H1 (cell line): Measurements from ENCODE around the gene BTBD18. TPM values are rescaled to one million over a fixed set of nuclear protein-coding genes. Genes with fewer than 3 reads are reported as not detected.

ENCODE experiments used
- CTCF ChIA-PET: fragments of 300-600 bp; sonication (Branson Sonifier 250); formaldehyde crosslinking; loops from one replicate; lab custom pipeline; 2021; ENCODE audit not compliant: partially characterized antibody; lab: Charles Lee
- POLR2A ChIA-PET: fragments of 300-600 bp; sonication (Branson Sonifier 250); formaldehyde crosslinking; loops from one replicate; lab custom pipeline; 2021; ENCODE audit warnings: inconsistent platforms; ENCODE audit not compliant: partially characterized antibody; lab: Charles Lee
- DNase-seq, 2 experiments: peaks; one replicate each; pipeline versions ENCODE4 v3.0.0 to v3.0.0-alpha.2; 2010 to 2022; ENCODE audit warnings: low spot score in 2 of 2, low read depth in 1 of 2, mixed read lengths in 1 of 2
- FAIRE-seq: peaks from 2 replicates; lab custom pipeline; 2011; peaks lifted over from hg19 to GRCh38; lab: Jason Lieb, UNC
- H2AFZ ChIP-seq: 2 replicates; pipeline ENCODE4 v1.8.1; 2012; ENCODE audit warnings: low read length, inconsistent platforms
- H2AK5ac ChIP-seq: 2 replicates; pipeline ENCODE4 v1.6.1; 2013; ENCODE audit warnings: low read depth, low read length
- H2BK120ac ChIP-seq: replicated peaks from 2 replicates; pipeline ENCODE3; 2013; ENCODE audit warnings: low read depth, low read length, inconsistent platforms
- H2BK12ac ChIP-seq: 2 replicates; pipeline ENCODE4 v1.6.1; 2013; ENCODE audit warnings: low read depth, low read length
- H2BK15ac ChIP-seq: 2 replicates; pipeline ENCODE4 v1.6.1; 2013; ENCODE audit warnings: low read length
- H2BK20ac ChIP-seq: 2 replicates; pipeline ENCODE4 v1.6.1; 2013; ENCODE audit warnings: low read length
- H2BK5ac ChIP-seq: 2 replicates; pipeline ENCODE4 v1.6.1; 2013; ENCODE audit warnings: low read depth, low read length
- H3K14ac ChIP-seq: 2 replicates; pipeline ENCODE4 v1.6.1; 2013; ENCODE audit warnings: inconsistent platforms; ENCODE audit not compliant: insufficient read length
- H3K18ac ChIP-seq: 2 replicates; pipeline ENCODE4 v1.6.1; 2013; ENCODE audit warnings: low read length; ENCODE audit errors: extremely low read depth
- H3K23ac ChIP-seq: 2 replicates; pipeline ENCODE4 v1.6.1; 2013; ENCODE audit warnings: inconsistent platforms; ENCODE audit not compliant: insufficient read length
- H3K23me2 ChIP-seq: 2 replicates; pipeline ENCODE4 v1.6.1; 2013; ENCODE audit warnings: low read depth, low read length
- H3K27ac ChIP-seq: 2 replicates; pipeline ENCODE4 v1.6.1; 2011; ENCODE audit warnings: low read depth, low read length, inconsistent platforms
- H3K27me3 ChIP-seq, 4 experiments: replicated peaks in 1 of 4; 1 replicate in 1 of 4; 2 replicates in 3 of 4; pipeline versions ENCODE4 v1.6.1 to v1.8.1; 2011 to 2013; ENCODE audit warnings: low read length in 3 of 4, mild to moderate bottlenecking in 3 of 4, inconsistent platforms in 2 of 4, mixed read lengths in 2 of 4, moderate library complexity in 1 of 4; ENCODE audit not compliant: control insufficient read depth in 3 of 4, insufficient read depth in 3 of 4; ENCODE audit errors: extremely low read depth in 1 of 4
- H3K36me3 ChIP-seq, 4 experiments: 2 replicates each; pipeline versions ENCODE4 v1.6.1 to v1.8.1; 2011 to 2013; ENCODE audit warnings: mild to moderate bottlenecking in 4 of 4, low read length in 3 of 4, moderate library complexity in 2 of 4, control low read depth in 1 of 4, inconsistent platforms in 1 of 4; ENCODE audit not compliant: insufficient read depth in 4 of 4, control insufficient read depth in 2 of 4
- H3K4ac ChIP-seq: replicated peaks from 2 replicates; pipeline ENCODE3; 2013; ENCODE audit warnings: low read length, low read depth, mixed read lengths, inconsistent platforms; ENCODE audit not compliant: insufficient read length
- H3K4me1 ChIP-seq, 4 experiments: replicated peaks in 1 of 4; 1 replicate in 1 of 4; 2 replicates in 3 of 4; pipeline versions ENCODE4 v1.6.1 to v1.8.1; 2011 to 2013; ENCODE audit warnings: low read length in 3 of 4, inconsistent platforms in 2 of 4, mixed read lengths in 1 of 4; ENCODE audit not compliant: insufficient read depth in 4 of 4, control insufficient read depth in 3 of 4
- H3K4me2 ChIP-seq, 2 experiments: 2 replicates each; pipeline versions ENCODE4 v1.6.1 to v1.8.1; 2011 to 2013; ENCODE audit warnings: low read depth in 2 of 2, low read length in 2 of 2, control low read depth in 1 of 2, inconsistent platforms in 1 of 2, mild to moderate bottlenecking in 1 of 2; ENCODE audit not compliant: insufficient read depth in 1 of 2
- H3K4me3 ChIP-seq, 4 experiments: fragments of 200-600, 300-600 bp in 1 of 4; sonication (generic), shearing (Covaris generic), sonication (Bioruptor Twin) in 1 of 4; 2 replicates each; pipeline versions ENCODE4 v1.5.1 to v1.8.1; 2011 to 2016; ENCODE audit warnings: low read length in 4 of 4, low read depth in 3 of 4, control low read depth in 2 of 4, inconsistent platforms in 2 of 4, mild to moderate bottlenecking in 2 of 4, mixed read lengths in 1 of 4, moderate library complexity in 1 of 4; ENCODE audit not compliant: insufficient read depth in 2 of 4; ENCODE audit errors: extremely low read depth in 1 of 4
- H3K56ac ChIP-seq: replicated peaks from 2 replicates; pipeline ENCODE3; 2013; ENCODE audit warnings: low read depth, mild to moderate bottlenecking, mixed read lengths, low read length, inconsistent platforms; ENCODE audit not compliant: insufficient read length
- H3K79me1 ChIP-seq: 2 replicates; pipeline ENCODE4 v1.6.1; 2013; ENCODE audit warnings: low read depth, low read length, control low read depth
- H3K79me2 ChIP-seq, 2 experiments: 2 replicates each; pipeline versions ENCODE4 v1.6.1 to v1.8.1; 2012 to 2013; ENCODE audit warnings: low read length in 2 of 2, mild to moderate bottlenecking in 2 of 2, inconsistent platforms in 1 of 2; ENCODE audit not compliant: insufficient read depth in 2 of 2, control insufficient read depth in 1 of 2
- H3K9ac ChIP-seq, 4 experiments: replicated peaks in 1 of 4; 1 replicate in 1 of 4; 2 replicates in 3 of 4; pipeline versions ENCODE4 v1.6.1 to v1.8.1; 2011 to 2013; ENCODE audit warnings: low read depth in 3 of 4, low read length in 3 of 4, control low read depth in 2 of 4, mild to moderate bottlenecking in 2 of 4, moderate library complexity in 2 of 4, inconsistent platforms in 1 of 4; ENCODE audit errors: extremely low read depth in 1 of 4
- H3K9me3 ChIP-seq, 2 experiments: 2 replicates each; pipeline versions ENCODE4 v1.6.1 to v1.8.1; 2012 to 2013; ENCODE audit warnings: mild to moderate bottlenecking in 2 of 2, moderate library complexity in 2 of 2, control low read depth in 1 of 2, inconsistent platforms in 1 of 2, low read depth in 1 of 2, low read length in 1 of 2, mixed read lengths in 1 of 2; ENCODE audit not compliant: insufficient read depth in 2 of 2
- H4K20me1 ChIP-seq, 2 experiments: replicated peaks in 1 of 2; 2 replicates each; pipeline versions ENCODE3 to v1.8.1; 2011 to 2013; ENCODE audit warnings: inconsistent platforms in 2 of 2, low read length in 2 of 2, mild to moderate bottlenecking in 1 of 2; ENCODE audit not compliant: insufficient read depth in 2 of 2, control insufficient read depth in 1 of 2
- H4K5ac ChIP-seq: 2 replicates; pipeline ENCODE4 v1.6.1; 2013; ENCODE audit warnings: low read length, low read depth, mixed read lengths, inconsistent platforms; ENCODE audit not compliant: insufficient read length
- H4K8ac ChIP-seq: 2 replicates; pipeline ENCODE4 v1.8.0; 2013; ENCODE audit warnings: mild to moderate bottlenecking, moderate library complexity, low read length, inconsistent platforms; ENCODE audit not compliant: insufficient read depth; ENCODE audit errors: extremely low read depth
- H4K91ac ChIP-seq: replicated peaks from 2 replicates; pipeline ENCODE3; 2013; ENCODE audit warnings: low read length, mixed read lengths, inconsistent platforms; ENCODE audit not compliant: insufficient read length
- SIX5 ChIP-seq: IDR thresholded peaks from 2 replicates; pipeline ENCODE4 v1.6.1; 2011; ENCODE audit warnings: mild to moderate bottlenecking, low read depth, low read length
- WGBS, 2 experiments: shearing (Covaris generic) in 1 of 2; methylation state at CpG; one replicate each; pipeline versions ENCODE4 v1.1.6 to v1.1.7; 2013 to 2015; ENCODE audit warnings: low lambda C conversion rate in 2 of 2, mixed read lengths in 2 of 2, inconsistent platforms in 1 of 2, low coverage in 1 of 2, missing lambda C conversion rate in 1 of 2; ENCODE audit not compliant: insufficient replicate concordance in 2 of 2, insufficient coverage in 1 of 2, insufficient read length in 1 of 2; ENCODE audit errors: extremely low coverage in 1 of 2, missing lambda C conversion rate in 1 of 2; 5-methylcytosine and 5-hydroxymethylcytosine counted together
- polyA plus RNA-seq, 7 experiments: library from polyadenylated mRNA; depleted of rRNA in 3 of 7; stranded (reverse) in 5 of 7; unstranded in 2 of 7; fragments of >200 nt in 5 of 7; fragments of 200-250 nt in 2 of 7; gene quantifications; 1 replicate in 5 of 7; 2 replicates in 1 of 7; 4 replicates in 1 of 7; pipeline versions ENCODE4 v1.2.1 to v1.2.3, GENCODE V29; 2011 to 2013; ENCODE audit warnings: missing spikeins in 2 of 7, mixed read lengths in 2 of 7
- total RNA-seq: library from RNA; stranded (reverse); fragmentation: NEBNext Ultra II Directional; extraction: Animal tissue kit (Norgen Biotek cat#: 25700); gene quantifications from 2 replicates; pipeline ENCODE4 v1.2.1, GENCODE V29; 2021
- TF ChIP-seq, protein P1 (sequence below): IDR thresholded peaks from 2 replicates; pipeline ENCODE4 v1.6.1; 2011; ENCODE audit warnings: low read depth, mild to moderate bottlenecking, low read length; ENCODE audit not compliant: insufficient read depth

BTBD18 gene
- total and polyA plus RNA-seq, 2 of the 8 experiments (the other 6 are each of a cell fraction or from before 2014, with no cell fraction given) = 0.03 TPM; not detected in 1

GRCh38 chr11:57764021-57764420, 12.4 kb upstream of the BTBD18 start:
- Histone ChIP-seq H2BK20ac (no peak overlapping the region), H3K18ac (no peak overlapping the region), H4K5ac (no peak overlapping the region), H3K4me3 (peak overlapping the region; percentile 88 to 97 (median 91)), H3K56ac (no peak overlapping the region), H2BK120ac (no peak overlapping the region), H3K23me2 (peaks cover 4% of the 10 kb centered on the region; the same call in 1 of the 2 replicates), H3K23ac (no peak overlapping the region), H3K4me2 (peak overlapping the region; percentile 68 to 78), H2AK5ac (no peak overlapping the region), H3K14ac (no peak overlapping the region), H2BK15ac (no peak overlapping the region), H4K91ac (no peak overlapping the region), H3K79me2 (peaks cover 43 to 71% of the 10 kb centered on the region in 2 experiments), H3K79me1 (peaks cover 7% of the 10 kb centered on the region; the same call in 1 of the 2 replicates), H3K9me3 (no peaks in the 10 kb centered on the region), H2BK5ac (no peak overlapping the region), H4K8ac (no peak overlapping the region), H3K9ac (peak overlapping the region in 1 of 4 experiments; percentile 34; a peak in 1 of 7 replicates), H3K27ac (no peak overlapping the region), H3K27me3 (no peaks in the 10 kb centered on the region), H2AFZ (no peak overlapping the region), H2BK12ac (no peak overlapping the region), H3K4ac (no peak overlapping the region), H3K4me1 (peaks cover 0 to 10% (median 2%) of the 10 kb centered on the region in 4 experiments; a peak in 1 of 7 replicates), H3K36me3 (no peaks in the 10 kb centered on the region), H4K20me1 (peaks cover 4 to 5% of the 10 kb centered on the region in 2 experiments)
- CTCF ChIA-PET = interaction anchor here (0.6 to 10.0 kb wide), 10 partner anchors 13 to 771 kb away, joined by 3 to 119 read pairs (median 6); partner anchors contain the start of gene BTBD18
- TF ChIP-seq, protein P1, sequence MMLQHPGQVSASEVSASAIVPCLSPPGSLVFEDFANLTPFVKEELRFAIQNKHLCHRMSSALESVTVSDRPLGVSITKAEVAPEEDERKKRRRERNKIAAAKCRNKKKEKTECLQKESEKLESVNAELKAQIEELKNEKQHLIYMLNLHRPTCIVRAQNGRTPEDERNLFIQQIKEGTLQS = no peak
- TF ChIP-seq SIX5 = no peak
- FAIRE-seq (no peak), DNase-seq (no peak)
- WGBS, 2 experiments = 55% methylated on average over 4 of the region's 4 CpGs; no CpG with 5 or more reads in 1 of the 2 experiments
- POLR2A ChIA-PET = interaction anchor here (0.8 to 14.5 kb wide), 7 partner anchors 12 to 36 kb away, joined by 3 to 329 read pairs (median 10); partner anchors contain the start of genes BTBD18 and SELENOH
